Epidermal melanocyte (primary cell): ENCODE data around the gene CCPG1.

Source experiments
- DNase-seq: peaks from one replicate; pipeline ENCODE4 v3.0.0; 2011; ENCODE audit warnings: low spot score; ENCODE audit not compliant: insufficient read length

The CCPG1 gene

DNA sequence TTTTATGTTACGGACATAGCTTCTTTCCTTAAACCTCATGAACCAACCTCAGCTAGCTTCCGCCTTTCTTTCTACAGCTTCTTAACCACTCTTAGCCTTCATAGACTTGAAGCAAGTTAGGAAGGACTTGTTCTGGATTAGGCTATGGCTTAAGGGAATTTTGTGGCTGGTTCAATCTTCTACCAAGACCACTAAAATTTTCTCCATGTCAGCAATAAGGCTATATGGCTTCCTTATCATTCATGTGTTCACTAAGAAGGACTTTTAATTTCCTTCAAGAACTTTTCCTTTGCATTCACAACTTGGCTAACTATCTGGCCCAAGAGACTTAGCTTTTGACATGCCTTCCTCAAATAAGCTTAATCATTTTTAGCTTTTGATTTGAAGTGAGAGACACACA, 24.5 kb downstream of the CCPG1 start:
- DNase-seq = no peak

DNA sequence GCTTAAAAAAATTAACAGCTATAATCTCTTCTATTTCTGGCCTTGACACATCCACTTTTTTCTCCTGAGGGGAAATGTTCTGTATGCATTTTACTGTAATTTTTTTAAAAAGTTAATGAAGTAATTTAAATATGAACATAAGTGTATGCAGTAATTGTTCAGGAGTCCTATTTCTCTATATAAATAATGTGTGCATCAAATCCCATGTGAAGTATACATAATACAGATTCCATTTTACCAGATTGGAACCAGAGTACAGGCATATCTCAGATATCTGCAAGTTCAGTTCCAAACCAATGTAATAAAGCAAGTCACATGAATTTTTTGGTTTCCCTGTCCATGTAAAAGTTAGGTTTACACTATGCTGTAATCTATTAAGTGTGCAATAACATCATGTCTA, 26.6 kb downstream of the CCPG1 start:
- no peak for DNase-seq

DNA sequence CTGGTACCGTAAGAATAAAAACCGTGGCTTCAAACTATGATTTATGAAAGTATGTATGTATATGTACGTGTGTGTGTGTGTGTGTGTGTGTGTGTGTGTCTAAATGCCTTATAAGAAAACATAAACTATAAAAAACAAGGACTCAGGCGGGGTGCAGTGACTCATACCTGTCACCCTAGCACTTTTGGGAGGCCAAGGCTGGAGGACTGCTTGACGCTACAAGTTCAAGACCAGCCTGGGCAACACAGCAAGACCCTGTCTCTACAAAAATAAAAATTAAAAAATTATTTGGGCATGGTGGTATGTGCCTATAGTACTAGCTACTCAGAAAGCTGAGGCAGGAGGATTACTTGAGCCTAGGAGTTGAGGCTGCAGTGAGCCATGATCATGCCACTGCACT, 29.1 kb downstream of the CCPG1 start:
- DNase-seq = no peak

DNA sequence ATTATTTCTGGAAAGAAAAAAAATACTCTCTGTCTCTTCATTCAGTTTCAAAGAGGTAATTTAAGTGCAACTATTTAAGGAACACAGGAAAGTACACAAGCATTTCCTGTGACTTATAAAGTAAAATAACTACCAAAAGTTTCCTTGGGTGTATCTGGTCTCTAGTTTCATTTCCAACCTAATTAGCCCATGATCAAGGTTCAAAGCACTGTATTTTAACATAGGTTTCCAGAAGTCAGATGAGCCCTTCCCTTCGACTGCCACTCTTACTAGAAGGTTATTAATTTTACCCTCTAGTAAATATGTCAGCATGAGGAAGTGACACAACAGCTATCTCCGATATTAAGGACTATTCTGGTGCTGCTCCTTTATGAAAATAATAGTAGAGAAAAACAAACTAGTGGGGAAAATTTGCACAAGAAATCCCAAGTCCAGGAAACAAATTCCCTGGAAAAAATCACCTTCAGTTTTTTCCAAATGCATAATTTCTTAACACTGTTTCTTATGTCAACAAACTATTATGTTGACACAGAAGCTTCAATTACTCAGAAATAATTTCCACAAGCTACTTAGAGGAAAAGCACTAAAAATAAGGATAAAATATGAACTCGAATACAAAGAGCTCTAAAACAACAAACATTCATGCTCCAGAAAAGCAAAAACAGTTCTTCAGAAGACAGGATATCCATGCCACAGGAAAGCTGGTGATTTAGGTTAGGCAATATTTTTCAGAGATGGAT, 35.3 kb downstream of the CCPG1 start:
- no peak for DNase-seq

DNA sequence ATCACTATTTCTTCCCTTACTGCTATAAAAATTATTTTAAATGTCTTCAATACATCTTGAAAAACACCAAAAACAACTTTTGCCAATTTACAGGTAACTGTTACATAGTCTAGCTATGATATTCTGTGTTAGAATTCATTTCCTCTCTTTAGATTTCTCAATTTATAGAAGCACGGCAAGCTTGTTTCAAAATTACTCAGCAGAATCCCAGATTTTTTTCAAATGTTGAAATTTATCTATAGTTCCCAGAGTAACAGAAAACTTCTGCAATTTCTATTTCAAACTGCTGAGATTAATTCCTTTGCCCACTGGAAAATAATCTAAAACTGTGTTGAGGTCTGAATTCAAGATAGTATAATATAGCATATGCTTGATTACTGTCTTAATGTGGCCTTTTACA, 41.2 kb downstream of the CCPG1 start:
- DNase-seq = no peak

DNA sequence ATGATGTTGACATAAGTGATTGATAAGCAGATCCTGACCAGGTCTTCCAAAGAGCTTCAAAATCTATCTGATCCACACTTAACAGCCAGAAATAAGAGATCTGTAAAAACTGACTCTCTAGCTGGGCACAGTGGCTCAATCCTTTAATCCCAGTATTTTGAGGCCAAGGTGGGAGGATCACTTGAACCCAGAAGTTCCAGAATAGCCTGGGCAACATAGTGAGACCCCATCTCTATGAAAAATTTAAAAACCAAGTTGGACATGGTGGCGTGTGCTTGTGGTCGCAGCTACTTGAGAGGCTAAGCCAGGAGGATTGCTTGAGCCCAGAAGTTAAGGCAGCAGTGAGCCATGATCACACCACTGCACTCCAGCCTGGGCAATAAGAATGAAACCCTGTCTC, 45.5 kb downstream of the CCPG1 start:
- DNase-seq = no peak

DNA sequence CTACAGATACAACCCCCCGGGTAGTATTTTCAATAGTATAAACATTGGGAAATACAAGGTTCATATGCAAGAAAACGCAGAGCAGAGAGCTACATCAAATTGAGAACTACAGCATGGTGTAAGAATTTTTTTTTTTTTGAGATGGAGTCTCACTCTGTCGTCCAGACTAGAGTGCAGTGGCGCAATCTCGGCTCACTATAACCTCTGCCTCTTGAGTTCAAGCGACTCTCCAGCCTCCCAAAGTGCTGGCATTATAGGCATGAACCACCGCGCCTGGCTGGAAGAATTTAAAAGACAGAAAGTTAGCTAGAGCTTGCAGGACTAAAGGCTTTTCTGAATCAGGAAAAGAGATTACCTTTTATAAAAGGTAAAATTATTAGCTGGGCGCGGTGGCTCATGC, 47.1 kb downstream of the CCPG1 start:
- no peak for DNase-seq

DNA sequence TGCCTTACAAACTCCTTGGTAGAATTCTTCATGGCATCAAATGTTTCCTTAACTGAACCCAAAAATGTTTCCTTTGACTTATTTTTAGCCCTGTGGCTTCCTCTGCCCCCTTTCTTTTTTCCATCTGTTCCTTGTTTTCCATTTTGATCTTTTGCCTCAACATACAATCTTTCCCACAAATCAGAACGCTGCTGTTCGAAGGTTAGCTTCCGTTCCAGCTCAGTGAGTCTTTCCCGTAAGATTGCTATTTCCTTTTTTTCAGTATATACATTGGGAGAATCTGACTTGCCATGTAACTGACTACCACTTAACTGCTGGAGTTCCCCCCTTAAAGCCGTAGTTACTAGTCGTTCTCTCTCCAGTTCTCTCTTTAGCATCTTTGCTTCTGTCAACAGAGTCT, 47.9 kb downstream of the CCPG1 start:
- DNase-seq = no peak

DNA sequence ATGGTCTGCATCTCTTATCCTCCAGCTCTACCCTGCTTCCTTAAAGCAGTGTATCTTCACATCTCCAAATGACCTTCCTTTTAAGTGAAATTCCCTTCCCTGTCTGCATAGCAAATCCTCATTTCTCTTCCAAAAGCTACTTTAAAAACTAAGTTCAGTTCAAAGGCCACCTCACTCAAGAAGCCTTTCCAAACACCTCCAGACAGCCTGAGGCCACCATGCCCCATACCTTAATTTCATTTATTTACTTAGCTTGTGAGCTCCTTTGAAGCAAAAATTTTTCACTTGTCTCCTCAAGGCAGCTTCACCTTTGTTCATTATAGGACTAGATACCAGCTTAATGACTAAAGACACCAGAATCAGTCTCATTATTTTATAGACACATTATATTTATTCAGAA, 49.7 kb downstream of the CCPG1 start:
- no peak for DNase-seq

DNA sequence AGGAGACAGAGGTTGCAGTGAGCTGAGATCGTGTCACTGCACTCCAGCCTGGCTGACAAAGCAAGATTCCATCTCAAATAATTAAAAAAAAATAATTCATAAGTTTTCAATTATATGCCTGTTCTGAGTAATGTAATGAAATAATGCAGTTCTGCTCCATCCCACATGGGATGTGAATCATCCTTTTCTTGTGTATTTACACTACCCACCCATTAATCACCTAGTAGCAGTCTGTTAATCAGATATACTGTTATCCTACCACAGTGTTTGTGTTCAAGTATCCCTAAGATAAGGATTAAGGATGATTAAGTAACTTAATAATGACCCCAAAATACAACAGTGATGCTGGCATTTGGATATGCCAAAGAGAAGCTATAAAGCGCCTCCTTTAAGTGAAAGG, 50.4 kb downstream of the CCPG1 start:
- no peak for DNase-seq

DNA sequence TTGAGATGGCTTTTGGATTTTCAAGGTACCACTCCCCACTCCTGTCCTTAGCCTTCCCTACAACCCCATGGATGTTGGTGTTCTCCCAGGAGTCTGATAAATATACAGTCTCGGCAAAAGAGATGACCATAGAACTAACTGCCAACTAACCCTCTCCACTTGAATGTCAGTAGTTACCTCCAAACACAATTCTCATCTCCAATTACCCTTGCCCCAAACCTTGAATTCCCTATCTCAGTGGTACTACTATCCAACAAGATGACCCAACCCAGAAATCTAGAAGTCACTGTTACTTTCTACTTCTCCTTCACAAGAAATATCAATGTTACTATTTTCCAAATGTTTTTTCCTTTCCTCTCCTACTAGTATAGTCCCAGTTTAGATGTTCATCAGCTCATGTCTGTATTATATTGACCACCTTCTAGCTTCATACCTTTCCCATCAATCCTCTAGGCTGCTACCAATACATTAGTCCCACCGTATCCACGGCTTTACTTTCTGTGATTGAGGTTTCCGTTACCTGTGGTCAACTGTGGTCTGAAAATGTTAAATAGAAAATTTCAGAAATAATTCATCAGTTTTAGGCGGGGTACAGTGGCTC, 51.1 kb downstream of the CCPG1 start:
- no peak for DNase-seq

DNA sequence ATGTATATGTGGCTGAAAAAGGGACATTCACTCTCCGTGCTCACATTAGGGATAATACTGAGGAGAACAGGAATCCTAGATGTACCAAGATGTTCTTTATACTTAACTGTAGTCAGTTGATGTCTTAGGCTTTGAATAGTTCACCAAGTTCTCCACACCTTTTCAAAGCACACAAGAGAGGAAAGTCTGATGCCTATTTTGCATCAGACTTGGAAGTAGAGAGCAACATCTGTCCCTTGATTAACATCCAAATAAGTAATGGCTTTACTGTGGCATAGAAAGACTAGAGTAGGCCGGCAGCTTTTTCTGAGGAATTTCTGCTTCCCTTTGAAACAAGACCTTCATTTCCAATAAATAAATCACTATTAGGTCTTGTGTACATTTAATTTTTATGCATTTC, 55.1 kb downstream of the CCPG1 start:
- no peak for DNase-seq

DNA sequence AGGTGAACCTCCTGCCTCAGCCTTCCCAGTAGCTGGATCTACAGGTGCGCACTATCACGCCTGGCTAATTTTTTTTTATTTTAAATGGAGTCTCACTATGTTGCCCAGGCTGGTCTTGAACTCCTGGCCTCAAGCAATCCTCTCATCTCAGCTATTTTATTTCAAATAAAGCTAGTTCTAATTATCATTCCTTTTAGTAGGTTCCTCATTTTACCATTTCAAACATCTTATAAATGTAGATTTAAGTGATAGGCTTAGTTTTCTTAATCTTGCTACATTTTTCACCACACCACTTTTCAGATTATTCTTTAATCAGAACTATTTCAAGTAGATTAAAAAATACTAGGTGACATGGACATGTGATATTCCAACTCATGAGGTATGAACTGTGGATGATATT, 58.9 kb downstream of the CCPG1 start:
- no peak for DNase-seq

DNA sequence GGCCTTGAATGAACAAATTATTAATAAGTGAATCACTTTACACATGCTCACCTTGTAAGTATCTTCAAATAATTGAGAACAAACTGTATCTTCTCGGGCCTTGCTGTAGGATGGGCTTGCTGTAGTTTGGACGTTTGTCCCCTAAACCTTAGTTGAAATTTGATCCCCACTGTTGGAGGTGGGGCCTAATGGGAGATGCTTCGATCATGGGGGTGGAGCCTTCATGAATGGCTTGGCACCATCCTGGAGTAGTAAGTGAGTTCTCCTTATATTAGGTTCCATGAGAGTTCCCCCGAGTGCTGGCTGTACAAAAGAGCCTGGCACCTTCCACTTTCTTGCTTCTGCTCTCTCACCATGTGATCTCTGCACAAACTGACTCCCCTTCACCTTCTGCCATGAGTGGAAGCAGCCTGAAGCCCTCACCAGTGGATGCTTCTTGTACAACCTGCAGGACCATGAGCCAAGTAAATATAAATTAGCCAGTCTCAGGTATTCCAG, 59.8 kb downstream of the CCPG1 start:
- DNase-seq = no peak

DNA sequence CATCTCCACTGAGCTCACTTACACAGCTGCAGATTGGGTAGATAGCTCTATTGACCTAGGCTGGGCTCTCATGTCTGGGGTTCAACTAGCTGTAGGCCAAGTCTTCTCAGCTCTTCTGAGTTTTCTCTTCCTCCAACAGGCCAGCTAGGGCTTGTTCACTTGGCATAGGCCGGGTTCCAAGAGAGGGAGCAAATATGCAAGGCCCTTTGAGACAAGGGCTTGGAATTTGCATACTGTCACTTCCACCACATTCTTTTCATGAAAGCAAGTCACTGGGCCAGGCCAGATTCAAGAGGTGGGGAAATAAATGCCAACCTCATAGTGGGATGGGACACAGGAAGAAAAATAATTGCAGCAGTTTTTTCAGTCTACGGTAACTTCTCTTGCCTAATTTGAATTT, 64.0 kb downstream of the CCPG1 start:
- DNase-seq = no peak

DNA sequence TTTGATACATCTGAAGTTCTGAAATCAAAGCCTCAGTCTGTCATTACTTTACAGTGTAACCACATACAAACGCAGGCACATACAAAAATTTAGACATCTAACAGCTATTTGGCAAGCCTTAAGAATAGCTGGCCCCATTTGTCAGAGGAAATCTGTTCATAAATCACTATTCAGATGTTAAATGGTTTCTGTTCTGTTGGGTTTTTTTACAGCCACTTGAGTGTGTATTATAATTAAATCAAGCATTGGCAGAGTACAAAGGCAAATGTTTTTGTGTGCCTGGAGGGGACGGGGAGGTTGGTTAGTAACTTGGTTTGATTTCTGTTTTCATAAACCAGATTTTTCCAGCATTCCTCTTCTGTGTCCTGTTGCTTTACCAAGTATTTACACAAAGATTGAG, 65.0 kb downstream of the CCPG1 start:
- DNase-seq = no peak

DNA sequence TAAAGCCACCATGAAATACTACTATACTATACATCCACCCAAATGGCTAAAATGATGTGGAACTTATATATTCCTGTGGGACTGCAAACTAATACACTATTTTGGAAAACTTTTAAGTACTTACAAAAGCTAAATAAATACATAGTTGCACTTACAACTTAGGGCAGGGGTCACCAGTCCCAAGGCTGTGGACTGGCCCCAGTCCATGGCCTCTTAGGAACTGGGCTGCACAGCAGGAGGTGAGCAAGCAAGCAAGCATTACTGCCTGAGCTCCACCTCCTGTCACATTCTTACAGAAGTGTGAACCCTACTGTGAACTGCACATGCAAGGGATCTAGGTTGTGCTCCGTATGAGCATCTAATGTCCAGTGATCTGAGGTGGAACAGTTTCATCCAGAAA, 71.0 kb downstream of the CCPG1 start:
- no peak for DNase-seq

DNA sequence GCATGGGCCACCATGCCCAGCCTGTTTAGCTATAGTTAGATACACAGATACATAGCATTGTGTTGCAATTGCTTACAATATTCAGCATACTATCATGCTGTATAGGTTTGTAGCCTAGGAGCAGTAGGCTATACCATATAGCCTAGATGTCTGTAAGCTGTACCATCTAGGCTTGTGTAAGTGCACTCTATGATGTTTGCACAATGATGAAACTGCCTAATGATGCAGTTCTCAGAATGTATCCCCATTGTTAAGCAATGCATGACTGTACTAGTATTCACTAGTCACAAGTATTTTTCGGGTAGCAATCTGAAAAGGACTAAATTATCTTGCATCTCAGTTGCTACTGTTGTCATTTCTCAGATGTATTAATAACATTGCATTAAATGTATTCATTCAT, 73.2 kb downstream of the CCPG1 start:
- DNase-seq = no peak

DNA sequence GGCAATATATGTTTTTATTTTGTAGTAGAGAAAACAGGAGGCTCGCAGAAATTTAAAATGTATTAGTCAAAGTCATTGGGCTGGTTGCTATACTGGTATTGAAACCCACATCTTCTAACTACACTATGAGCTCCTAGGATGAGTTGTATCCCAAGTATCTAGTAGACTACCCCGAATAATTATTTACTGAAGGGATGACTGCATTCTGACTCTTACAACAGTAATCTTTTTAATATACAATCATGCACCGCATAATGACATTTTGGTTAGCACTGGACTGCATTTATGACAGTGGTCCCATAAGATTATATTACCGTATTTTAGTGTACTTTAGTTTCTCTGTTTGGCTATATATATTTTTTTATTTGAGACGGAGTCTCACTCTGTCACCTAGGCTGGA, 73.8 kb downstream of the CCPG1 start:
- DNase-seq = no peak

DNA sequence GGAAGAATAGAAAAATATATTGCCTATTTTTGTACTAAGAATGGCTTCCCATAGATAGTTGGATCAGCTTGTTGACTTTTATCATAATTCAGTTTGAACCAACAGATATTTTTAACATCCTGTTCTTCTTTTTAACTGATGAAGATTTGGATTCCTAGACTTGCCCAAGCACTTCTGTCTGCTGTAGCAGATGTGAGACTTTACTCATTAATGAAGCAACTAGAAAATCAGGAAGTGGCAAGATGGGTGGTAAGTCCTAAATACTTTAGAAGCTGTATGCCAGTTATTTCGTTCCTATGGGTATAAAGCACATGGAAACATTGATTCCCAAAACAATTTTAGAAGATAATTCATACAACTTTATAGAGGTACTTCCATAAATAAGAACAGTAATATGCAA, 80.8 kb downstream of the CCPG1 start:
- DNase-seq = no peak

DNA sequence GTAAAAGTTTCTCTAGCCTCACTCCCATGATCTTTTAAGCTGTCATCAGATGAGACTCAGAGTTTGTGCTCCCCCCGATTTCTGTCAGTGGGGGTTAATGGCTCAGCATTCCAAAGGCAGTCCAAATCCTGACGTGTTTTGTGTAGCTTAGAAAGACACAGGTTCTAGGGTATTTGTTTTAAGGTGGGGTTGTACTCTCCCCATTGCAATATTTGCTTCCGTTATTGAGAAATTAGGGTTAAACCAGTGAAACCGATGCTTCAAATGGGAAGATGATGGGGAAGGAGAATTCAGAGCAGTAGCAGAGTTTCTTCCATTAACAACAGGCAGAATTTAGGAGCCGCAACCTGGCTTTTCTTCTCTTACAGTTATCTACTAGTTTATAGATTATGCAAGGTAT, 85.7 kb downstream of the CCPG1 start:
- DNase-seq = no peak

DNA sequence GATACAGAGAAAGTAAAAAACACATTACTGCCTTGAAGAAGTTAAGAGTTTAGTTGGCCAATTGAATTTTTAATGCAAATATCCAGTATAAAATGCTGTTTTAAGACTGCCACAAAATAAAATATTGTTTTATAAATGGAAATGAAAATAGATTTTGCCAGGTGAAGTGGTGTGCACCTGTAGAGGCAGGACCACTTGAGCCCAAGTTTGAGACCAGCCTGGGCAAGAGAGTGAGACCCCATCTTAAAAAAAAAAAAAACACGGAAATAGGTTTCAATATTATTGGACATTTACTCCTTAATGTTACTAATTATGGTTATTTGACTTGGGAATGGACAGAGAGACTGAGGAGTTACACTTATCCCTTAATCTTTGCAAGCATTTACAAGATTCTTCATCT, 87.2 kb downstream of the CCPG1 start:
- DNase-seq = no peak

DNA sequence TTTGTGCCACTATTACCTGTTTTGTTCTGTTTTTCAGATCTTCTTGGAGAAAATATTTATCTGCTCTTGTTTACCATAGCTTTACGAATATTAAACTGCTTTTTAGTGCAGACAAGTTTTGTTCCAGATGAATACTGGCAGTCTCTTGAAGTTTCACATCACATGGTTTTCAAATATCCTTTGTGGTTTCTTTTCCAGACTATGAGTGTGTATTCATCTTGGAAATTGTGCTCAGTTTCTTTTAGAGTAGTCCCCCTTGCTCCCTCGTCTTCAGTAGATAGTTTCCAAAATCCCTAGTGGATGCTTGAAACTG, 88.0 kb downstream of the CCPG1 start:
- DNase-seq = peak; percentile 23
